Osteoblast (primary cell): ENCODE measurements around the gene CST5. TPM values are rescaled to one million over a fixed set of nuclear protein-coding genes. Genes with fewer than 3 reads are reported as not detected.

Experiments used
- DNase-seq: peaks from one replicate; pipeline ENCODE4 v3.0.0; 2011; ENCODE audit warnings: low spot score, mixed read lengths; ENCODE audit not compliant: insufficient read length; ENCODE audit errors: missing footprints
- H2AFZ ChIP-seq: 2 replicates; pipeline ENCODE4 v1.6.0; 2011; ENCODE audit warnings: mild to moderate bottlenecking, low read length
- H3K27ac ChIP-seq: 2 replicates; pipeline ENCODE4 v1.5.1; 2011; ENCODE audit warnings: mild to moderate bottlenecking, low read depth, low read length, moderate library complexity
- H3K27me3 ChIP-seq: 2 replicates; pipeline ENCODE4 v1.6.0; 2012; ENCODE audit warnings: mild to moderate bottlenecking, control low read depth, inconsistent platforms, low read length, moderate library complexity; ENCODE audit not compliant: insufficient read depth
- H3K36me3 ChIP-seq: 2 replicates; pipeline ENCODE4 v1.5.1; 2011; ENCODE audit warnings: mild to moderate bottlenecking, low read length, control low read depth, moderate library complexity; ENCODE audit not compliant: insufficient read depth
- H3K4me1 ChIP-seq: 2 replicates; pipeline ENCODE4 v1.5.1; 2011; ENCODE audit warnings: mild to moderate bottlenecking, low read length, control low read depth, moderate library complexity; ENCODE audit not compliant: insufficient read depth
- H3K4me2 ChIP-seq: 2 replicates; pipeline ENCODE4 v1.6.0; 2011; ENCODE audit warnings: mild to moderate bottlenecking, low read length; ENCODE audit not compliant: insufficient read depth
- H3K4me3 ChIP-seq: fragments of 200-600 bp; sonication (generic); 3 replicates; pipeline ENCODE4 v1.5.1; 2012; ENCODE audit warnings: mild to moderate bottlenecking, low read length, inconsistent platforms; ENCODE audit not compliant: insufficient read depth
- H3K79me2 ChIP-seq: 2 replicates; pipeline ENCODE4 v1.6.0; 2012; ENCODE audit warnings: mild to moderate bottlenecking, low read length, control low read depth, inconsistent platforms; ENCODE audit not compliant: insufficient read depth
- H3K9me3 ChIP-seq: 2 replicates; pipeline ENCODE4 v1.5.1; 2011; ENCODE audit warnings: low read depth, low read length, control low read depth
- H4K20me1 ChIP-seq: 2 replicates; pipeline ENCODE4 v1.6.0; 2012; ENCODE audit warnings: mild to moderate bottlenecking, low read length, control low read depth; ENCODE audit not compliant: insufficient read depth
- total RNA-seq: library from RNA; depleted of rRNA; stranded (reverse); fragments of >200 nt; gene quantifications from 2 replicates; pipeline ENCODE4 v1.2.3, GENCODE V29; 2012
- TF ChIP-seq, protein P1 (sequence below): IDR thresholded peaks from 2 replicates; pipeline ENCODE4 v1.5.1; 2011; ENCODE audit warnings: mild to moderate bottlenecking, low read depth, low read length, moderate library complexity; ENCODE audit errors: extremely low read depth

CST5 gene
- total RNA-seq, 1 donor = not detected

DNA sequence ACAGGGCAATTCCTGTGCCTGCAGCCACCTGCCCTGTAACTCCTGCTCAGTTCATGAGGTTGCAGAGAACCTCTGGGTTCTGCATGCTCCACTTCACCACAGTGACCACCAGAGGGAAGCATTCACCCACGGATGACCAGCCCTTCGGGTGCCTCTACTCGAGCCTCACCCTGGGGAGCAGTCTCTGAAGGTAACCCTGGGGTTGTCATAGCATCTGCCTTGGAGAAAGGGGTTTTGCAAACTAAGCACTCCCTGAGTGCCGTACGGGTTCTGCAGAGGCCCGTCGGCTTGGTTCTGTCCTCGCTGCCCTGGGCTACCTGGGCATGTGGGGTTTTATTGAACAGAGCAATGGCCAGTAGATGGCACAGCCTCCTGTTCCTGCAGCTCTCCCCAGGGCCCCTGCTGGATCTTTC lies 10.2 kb upstream of the CST5 start:
- TF ChIP-seq, protein P1, sequence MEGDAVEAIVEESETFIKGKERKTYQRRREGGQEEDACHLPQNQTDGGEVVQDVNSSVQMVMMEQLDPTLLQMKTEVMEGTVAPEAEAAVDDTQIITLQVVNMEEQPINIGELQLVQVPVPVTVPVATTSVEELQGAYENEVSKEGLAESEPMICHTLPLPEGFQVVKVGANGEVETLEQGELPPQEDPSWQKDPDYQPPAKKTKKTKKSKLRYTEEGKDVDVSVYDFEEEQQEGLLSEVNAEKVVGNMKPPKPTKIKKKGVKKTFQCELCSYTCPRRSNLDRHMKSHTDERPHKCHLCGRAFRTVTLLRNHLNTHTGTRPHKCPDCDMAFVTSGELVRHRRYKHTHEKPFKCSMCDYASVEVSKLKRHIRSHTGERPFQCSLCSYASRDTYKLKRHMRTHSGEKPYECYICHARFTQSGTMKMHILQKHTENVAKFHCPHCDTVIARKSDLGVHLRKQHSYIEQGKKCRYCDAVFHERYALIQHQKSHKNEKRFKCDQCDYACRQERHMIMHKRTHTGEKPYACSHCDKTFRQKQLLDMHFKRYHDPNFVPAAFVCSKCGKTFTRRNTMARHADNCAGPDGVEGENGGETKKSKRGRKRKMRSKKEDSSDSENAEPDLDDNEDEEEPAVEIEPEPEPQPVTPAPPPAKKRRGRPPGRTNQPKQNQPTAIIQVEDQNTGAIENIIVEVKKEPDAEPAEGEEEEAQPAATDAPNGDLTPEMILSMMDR = peak; percentile 72
- Histone ChIP-seq H3K4me2 (no peak overlapping the region), H3K4me1 (no peaks in the 10 kb centered on the region), H3K27ac (no peak overlapping the region), H3K36me3 (no peaks in the 10 kb centered on the region), H2AFZ (no peak overlapping the region), H3K9me3 (no peaks in the 10 kb centered on the region), H3K79me2 (no peaks in the 10 kb centered on the region), H3K4me3 (no peak overlapping the region), H4K20me1 (no peaks in the 10 kb centered on the region), H3K27me3 (peaks cover 4% of the 10 kb centered on the region)
- DNase-seq = peak; percentile 79

DNA sequence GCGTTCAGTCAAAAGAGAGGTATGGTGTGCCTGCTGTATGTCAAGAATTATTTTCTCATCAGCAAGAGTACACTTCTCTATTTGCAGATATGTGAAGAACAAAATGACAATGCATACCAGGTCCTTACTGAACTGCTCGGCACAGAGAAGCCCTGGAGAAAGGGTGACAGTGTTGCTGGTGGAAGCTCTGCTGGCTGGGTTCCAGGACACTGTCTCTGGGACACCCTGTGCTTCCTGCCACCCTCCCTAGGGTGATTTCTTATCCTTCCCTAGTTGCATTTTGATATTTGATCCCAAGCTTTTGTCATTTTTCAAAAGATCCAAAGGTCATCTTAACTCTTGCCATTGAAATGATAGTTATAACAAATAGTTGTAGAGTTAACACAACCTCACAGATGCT lies 8.3 kb upstream of the CST5 start:
- Histone ChIP-seq H3K79me2 (no peaks in the 10 kb centered on the region), H3K9me3 (no peaks in the 10 kb centered on the region), H4K20me1 (no peaks in the 10 kb centered on the region), H3K4me1 (no peaks in the 10 kb centered on the region), H3K27ac (no peak overlapping the region), H3K4me3 (no peak overlapping the region), H2AFZ (no peak overlapping the region), H3K36me3 (no peaks in the 10 kb centered on the region), H3K4me2 (no peak overlapping the region), H3K27me3 (peaks cover 4% of the 10 kb centered on the region)
- TF ChIP-seq, protein P1 = no peak
- no peak for DNase-seq

DNA sequence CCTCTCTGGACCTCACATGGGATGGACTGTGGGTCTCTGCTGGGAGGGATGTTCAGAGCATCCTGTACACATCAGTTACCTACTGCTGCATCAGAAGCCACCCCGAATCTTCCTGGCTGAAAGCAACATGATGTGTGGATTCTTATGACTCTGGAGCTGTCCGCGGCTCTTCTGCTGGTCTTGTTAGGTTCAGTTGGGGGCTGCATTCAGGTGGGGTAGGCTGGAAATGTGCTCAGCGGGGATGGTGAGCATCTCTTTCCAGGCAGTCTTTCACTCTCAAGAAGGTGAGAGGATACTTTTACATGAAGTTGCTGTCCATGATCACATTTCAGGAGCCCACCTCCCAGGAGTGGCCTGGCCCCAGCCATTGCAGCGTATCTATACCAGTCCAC lies 5.2 kb upstream of the CST5 start:
- Histone ChIP-seq H3K4me1 (no peaks in the 10 kb centered on the region), H2AFZ (no peak overlapping the region)

DNA sequence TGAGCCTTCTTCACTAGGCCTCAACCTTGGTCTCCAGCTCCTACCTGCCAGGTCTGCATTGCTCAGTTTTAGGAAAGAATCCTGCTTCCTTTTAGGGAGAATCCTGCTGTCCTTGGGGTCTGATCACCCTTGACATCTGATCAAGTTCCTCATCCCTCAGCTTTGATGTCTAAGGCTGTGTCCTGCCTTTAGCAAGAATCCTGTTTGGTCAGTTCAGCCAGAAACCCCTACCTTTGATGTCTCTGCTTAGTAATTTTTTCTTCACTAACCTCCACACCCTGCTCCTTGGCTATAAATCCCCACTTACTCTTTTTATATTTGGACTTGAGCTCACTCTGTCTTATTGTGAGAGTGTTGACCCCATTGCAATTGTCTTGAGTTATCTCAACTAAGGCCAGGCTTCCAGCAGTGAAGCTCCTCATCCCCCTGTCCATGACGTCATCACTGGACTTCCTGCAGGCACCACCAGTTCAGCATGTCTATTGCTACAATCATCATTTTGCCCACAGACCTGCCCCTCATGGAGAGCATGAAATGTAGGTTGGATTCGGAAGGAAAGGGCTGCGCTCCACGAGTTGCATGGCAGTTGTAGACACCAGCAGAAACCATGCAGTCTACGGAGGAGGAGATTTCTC lies 4.7 kb upstream of the CST5 start:
- Histone ChIP-seq H3K9me3 (no peaks in the 10 kb centered on the region), H3K4me2 (no peak overlapping the region), H3K36me3 (no peaks in the 10 kb centered on the region), H3K27ac (no peak overlapping the region), H3K4me3 (no peak overlapping the region), H3K79me2 (no peaks in the 10 kb centered on the region), H3K27me3 (peaks cover 3% of the 10 kb centered on the region), H4K20me1 (no peaks in the 10 kb centered on the region), H2AFZ (no peak overlapping the region), H3K4me1 (no peaks in the 10 kb centered on the region)
- no peak for DNase-seq
- TF ChIP-seq, protein P1 = no peak

More for the DNA sequence above, 5.2 kb upstream of the CST5 start:
- Histone ChIP-seq H3K4me3 (no peak overlapping the region), H3K27ac (no peak overlapping the region), H3K79me2 (no peaks in the 10 kb centered on the region), H3K4me2 (no peak overlapping the region), H4K20me1 (no peaks in the 10 kb centered on the region), H3K9me3 (no peaks in the 10 kb centered on the region), H3K36me3 (no peaks in the 10 kb centered on the region), H3K27me3 (peaks cover 3% of the 10 kb centered on the region)
- no peak for DNase-seq
- TF ChIP-seq, protein P1 = no peak
